Dedifferentiated amniotic fluid mesenchymal stem cell (primary cell): ENCODE results near the gene APOC4.
A peak's percentile ranks its signal among the peaks of the same experiment; 100 is the strongest.
"Not testable (repeated sequence)": the region's sequence is repeated elsewhere in the genome, so short reads cannot be mapped to it uniquely, and the experiment has no call there.

Source experiments
- DNase-seq: peaks from one replicate; pipeline ENCODE4 v3.0.0-alpha.2; 2016; ENCODE audit errors: extremely low spot score

The APOC4 gene

GRCh38 chr19:44942067-44942571 lies at the start of gene APOC4:
TSS of gene APOC4 (plus strand) at chr19:44942237. CDS start at chr19:44942278, 41 bp downstream.
- DNase-seq, result no peak

DNA sequence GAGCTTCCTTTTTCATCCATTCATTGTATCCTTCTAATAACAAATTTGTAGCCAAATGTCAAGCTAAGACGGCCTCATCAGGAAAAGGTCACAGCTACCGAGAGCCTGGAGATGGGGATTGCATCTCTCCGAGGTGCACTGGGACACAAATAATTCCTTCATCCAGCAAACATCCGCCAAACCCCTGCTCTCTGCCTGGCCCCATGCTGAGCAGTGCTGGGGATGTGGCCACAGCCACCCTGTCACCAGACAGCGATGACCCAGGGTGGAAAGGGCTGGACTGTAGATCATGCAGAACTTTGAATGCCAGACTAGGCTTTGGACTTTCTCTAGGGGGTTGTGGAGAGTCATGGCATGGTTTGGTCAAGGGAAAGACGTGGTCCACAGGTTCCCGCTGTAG lies 49.1 kb upstream of the APOC4 start:
- no peak for DNase-seq

- DNase-seq, result no peak
Observed at GRCh38 chr19:44893332-44894051, 48.5 kb upstream of the APOC4 start.

DNA sequence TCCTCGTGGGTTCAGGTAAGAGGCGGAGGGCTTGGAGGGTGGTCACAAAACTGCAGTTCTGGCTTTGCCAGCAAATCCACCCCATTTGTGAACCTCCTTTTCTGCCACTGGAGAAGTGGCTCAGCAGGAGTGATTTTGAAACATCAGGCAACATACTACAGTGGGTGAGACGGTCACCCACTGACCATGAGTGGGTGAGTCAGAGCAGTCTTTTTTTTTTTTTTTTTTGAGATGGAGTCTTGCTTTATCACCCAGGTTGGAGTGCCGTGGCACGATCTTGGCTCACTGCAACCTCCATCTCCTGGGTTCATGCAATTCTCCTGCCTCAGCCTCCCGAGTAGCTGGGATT lies 48.0 kb upstream of the APOC4 start:
- DNase-seq, result no peak

- DNase-seq, result no peak
Observed at GRCh38 chr19:44894946-44895345, 47.1 kb upstream of the APOC4 start.

DNA sequence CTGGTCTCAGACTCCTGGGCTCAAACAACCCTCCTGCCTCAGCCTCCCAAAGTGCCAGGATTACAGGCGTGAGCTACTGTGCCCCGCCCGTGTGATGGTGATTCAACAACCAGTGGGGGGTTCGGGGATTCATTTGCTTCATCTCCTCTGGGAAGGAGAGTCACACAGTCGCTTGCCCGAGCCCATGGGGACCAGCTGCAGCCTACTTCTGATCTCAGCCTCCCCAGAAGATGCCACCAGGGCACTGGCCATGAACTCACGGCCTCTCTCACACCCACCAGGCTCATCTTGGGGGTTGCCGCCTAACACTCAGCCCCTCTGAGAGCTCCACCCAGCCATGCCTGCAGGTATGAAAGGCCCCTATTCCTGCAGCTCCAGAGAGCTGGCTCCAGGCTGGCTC lies 44.2 kb upstream of the APOC4 start:
- no peak for DNase-seq

GRCh38 chr19:44900328-44901244 lies 41.5 kb upstream of the APOC4 start:
- DNase-seq, result no peak

GRCh38 chr19:44903216-44903601 lies 38.8 kb upstream of the APOC4 start:
- no peak for DNase-seq

DNA sequence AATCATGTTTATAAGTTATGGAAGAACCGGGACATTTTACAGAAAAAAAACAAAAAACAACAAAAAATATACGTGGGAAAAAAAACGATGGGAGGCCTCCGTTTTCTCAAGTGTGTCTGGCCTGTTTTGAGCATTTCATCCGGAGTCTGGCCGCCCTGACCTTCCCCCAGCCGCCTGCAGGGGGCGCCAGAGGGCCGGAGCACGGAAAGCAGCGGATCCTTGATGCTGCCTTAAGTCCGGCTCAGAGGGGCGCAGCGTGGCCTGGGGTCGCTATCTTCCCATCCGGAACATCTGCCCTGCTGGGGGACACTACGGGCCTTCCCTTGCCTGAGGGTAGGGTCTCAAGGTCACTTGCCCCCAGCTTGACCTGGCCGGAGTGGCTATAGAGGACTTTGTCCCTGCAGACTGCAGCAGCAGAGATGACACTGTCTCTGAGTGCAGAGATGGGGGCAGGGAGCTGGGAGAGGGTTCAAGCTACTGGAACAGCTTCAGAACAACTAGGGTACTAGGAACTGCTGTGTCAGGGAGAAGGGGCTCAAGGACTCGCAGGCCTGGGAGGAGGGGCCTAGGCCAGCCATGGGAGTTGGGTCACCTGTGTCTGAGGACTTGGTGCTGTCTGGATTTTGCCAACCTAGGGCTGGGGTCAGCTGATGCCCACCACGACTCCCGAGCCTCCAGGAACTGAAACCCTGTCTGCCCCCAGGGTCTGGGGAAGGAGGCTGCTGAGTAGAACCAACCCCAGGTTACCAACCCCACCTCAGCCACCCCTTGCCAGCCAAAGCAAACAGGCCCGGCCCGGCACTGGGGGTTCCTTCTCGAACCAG lies 38.2 kb upstream of the APOC4 start:
- DNase-seq, result peak; percentile 25

DNA sequence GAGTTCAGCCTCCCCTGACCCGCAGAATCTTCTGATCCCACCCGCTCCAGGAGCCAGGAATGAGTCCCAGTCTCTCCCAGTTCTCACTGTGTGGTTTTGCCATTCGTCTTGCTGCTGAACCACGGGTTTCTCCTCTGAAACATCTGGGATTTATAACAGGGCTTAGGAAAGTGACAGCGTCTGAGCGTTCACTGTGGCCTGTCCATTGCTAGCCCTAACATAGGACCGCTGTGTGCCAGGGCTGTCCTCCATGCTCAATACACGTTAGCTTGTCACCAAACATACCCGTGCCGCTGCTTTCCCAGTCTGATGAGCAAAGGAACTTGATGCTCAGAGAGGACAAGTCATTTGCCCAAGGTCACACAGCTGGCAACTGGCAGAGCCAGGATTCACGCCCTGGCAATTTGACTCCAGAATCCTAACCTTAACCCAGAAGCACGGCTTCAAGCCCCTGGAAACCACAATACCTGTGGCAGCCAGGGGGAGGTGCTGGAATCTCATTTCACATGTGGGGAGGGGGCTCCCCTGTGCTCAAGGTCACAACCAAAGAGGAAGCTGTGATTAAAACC lies 37.5 kb upstream of the APOC4 start:
- DNase-seq, result no peak

DNA sequence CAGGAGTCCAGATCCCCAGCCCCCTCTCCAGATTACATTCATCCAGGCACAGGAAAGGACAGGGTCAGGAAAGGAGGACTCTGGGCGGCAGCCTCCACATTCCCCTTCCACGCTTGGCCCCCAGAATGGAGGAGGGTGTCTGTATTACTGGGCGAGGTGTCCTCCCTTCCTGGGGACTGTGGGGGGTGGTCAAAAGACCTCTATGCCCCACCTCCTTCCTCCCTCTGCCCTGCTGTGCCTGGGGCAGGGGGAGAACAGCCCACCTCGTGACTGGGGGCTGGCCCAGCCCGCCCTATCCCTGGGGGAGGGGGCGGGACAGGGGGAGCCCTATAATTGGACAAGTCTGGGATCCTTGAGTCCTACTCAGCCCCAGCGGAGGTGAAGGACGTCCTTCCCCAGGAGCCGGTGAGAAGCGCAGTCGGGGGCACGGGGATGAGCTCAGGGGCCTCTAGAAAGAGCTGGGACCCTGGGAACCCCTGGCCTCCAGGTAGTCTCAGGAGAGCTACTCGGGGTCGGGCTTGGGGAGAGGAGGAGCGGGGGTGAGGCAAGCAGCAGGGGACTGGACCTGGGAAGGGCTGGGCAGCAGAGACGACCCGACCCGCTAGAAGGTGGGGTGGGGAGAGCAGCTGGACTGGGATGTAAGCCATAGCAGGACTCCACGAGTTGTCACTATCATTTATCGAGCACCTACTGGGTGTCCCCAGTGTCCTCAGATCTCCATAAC lies 36.4 kb upstream of the APOC4 start, which contains the start of gene APOE:
APOE (plus strand) TSS at position 360 of the 724 bp plus-strand sequence. CDS start 829 bp downstream, outside the sequence.
- no peak for DNase-seq

- DNase-seq, result no peak
Observed at GRCh38 chr19:44907613-44908012, 34.4 kb upstream of the APOC4 start.

DNA sequence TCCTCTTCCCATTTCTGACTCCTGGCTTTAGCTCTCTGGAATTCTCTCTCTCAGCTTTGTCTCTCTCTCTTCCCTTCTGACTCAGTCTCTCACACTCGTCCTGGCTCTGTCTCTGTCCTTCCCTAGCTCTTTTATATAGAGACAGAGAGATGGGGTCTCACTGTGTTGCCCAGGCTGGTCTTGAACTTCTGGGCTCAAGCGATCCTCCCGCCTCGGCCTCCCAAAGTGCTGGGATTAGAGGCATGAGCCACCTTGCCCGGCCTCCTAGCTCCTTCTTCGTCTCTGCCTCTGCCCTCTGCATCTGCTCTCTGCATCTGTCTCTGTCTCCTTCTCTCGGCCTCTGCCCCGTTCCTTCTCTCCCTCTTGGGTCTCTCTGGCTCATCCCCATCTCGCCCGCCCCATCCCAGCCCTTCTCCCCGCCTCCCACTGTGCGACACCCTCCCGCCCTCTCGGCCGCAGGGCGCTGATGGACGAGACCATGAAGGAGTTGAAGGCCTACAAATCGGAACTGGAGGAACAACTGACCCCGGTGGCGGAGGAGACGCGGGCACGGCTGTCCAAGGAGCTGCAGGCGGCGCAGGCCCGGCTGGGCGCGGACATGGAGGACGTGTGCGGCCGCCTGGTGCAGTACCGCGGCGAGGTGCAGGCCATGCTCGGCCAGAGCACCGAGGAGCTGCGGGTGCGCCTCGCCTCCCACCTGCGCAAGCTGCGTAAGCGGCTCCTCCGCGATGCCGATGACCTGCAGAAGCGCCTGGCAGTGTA lies 33.8 kb upstream of the APOC4 start:
- no peak for DNase-seq

GRCh38 chr19:44908836-44909261 lies 33.2 kb upstream of the APOC4 start:
- no peak for DNase-seq

DNA sequence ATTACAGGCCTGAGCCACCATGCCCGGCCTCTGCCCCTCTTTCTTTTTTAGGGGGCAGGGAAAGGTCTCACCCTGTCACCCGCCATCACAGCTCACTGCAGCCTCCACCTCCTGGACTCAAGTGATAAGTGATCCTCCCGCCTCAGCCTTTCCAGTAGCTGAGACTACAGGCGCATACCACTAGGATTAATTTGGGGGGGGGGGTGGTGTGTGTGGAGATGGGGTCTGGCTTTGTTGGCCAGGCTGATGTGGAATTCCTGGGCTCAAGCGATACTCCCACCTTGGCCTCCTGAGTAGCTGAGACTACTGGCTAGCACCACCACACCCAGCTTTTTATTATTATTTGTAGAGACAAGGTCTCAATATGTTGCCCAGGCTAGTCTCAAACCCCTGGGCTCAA lies 32.3 kb upstream of the APOC4 start:
- no peak for DNase-seq

- not testable (repeated sequence) for DNase-seq
Observed at GRCh38 chr19:44911896-44912295, 30.1 kb upstream of the APOC4 start.

DNA sequence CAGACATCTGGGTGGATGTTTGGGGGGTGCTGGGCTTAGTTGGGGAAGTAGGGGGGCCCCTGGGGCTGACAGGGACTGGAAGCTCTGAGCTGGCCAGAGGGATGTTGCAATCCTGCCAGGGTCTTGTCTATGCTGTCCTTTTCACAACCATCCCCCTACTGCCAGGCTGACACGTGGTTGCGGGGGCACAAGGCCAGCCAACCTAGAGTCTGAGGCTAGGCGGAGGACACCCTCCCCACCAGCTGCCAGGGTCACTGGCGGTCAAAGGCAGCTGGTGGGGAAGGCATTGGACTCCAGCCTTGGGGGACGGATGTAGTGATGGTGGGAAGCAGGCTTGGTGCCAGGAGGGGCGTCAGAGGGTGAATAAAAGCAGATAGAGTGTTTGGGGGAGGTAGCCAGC lies 29.2 kb upstream of the APOC4 start:
- DNase-seq, result no peak

- not testable (repeated sequence) for DNase-seq
Observed at GRCh38 chr19:44913512-44914432, 28.3 kb upstream of the APOC4 start.
